ENCODE data around the gene CACNA2D2. TPM values are rescaled to one million over a fixed set of nuclear protein-coding genes. Genes with fewer than 3 reads are reported as not detected.

Gene CACNA2D2
- total RNA-seq, 4 donors from 2014 or later, result 1.1 to 2.0 (median 1.6) TPM

- intact Hi-C loops (cut with DNase I; ENCODE audit: low total_unique reads), result no loop called here
- 58 to 64% methylated on average over 12 of the region's 12 CpGs for WGBS, 2 donors
- no peak overlapping the region for H3K4me3 ChIP-seq (ENCODE audit: low read depth, poor library complexity, severe bottlenecking)
- DNase-seq (ENCODE audit: low spot score in 2 of 2), result no peak
- TF ChIP-seq POLR2A (IDR thresholded peaks at IDR 0.05), result no peak
- TF ChIP-seq, protein P1, sequence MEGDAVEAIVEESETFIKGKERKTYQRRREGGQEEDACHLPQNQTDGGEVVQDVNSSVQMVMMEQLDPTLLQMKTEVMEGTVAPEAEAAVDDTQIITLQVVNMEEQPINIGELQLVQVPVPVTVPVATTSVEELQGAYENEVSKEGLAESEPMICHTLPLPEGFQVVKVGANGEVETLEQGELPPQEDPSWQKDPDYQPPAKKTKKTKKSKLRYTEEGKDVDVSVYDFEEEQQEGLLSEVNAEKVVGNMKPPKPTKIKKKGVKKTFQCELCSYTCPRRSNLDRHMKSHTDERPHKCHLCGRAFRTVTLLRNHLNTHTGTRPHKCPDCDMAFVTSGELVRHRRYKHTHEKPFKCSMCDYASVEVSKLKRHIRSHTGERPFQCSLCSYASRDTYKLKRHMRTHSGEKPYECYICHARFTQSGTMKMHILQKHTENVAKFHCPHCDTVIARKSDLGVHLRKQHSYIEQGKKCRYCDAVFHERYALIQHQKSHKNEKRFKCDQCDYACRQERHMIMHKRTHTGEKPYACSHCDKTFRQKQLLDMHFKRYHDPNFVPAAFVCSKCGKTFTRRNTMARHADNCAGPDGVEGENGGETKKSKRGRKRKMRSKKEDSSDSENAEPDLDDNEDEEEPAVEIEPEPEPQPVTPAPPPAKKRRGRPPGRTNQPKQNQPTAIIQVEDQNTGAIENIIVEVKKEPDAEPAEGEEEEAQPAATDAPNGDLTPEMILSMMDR (IDR thresholded peaks at IDR 0.05), result no peak
Measured at GRCh38 chr3:50373146-50374051, 130.0 kb downstream of the CACNA2D2 start.

DNA sequence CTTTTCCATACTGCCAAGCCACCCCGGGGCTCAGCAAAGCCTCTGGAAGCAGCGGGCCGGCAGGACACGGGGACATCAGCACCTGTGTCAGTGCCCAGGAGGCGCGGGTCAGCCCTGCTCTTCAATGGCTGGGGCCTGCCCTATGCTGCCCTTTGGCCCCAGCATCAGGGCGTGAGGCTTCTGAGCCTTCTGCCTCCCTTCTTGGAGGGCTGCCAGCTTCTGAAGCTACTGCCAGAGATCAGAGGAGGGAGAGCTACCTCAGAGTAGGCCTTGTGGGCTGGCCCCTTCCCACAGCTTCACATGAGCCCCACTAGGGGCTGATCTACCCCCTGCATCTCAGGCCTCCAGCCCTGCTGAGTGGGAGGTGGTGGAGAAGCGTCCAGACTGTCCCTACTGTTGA lies 131.1 kb downstream of the CACNA2D2 start:
- WGBS, 2 donors, result 66 to 74% methylated on average over 8 of the region's 8 CpGs
- intact Hi-C loops (cut with DNase I; ENCODE audit: low total_unique reads), result no loop called here

GRCh38 chr3:50371133-50371685 lies 132.2 kb downstream of the CACNA2D2 start:
- 77 to 93% methylated on average over 3 of the region's 3 CpGs for WGBS, 2 donors
- DNase-seq (ENCODE audit: low spot score in 2 of 2), result no peak
- intact Hi-C loops (cut with DNase I; ENCODE audit: low total_unique reads), result no loop called here

More for the DNA sequence above, 131.1 kb downstream of the CACNA2D2 start:
- no peak for TF ChIP-seq POLR2A (IDR thresholded peaks at IDR 0.05)
- TF ChIP-seq, protein P1 (IDR thresholded peaks at IDR 0.05), result no peak
- no peak overlapping the region for H3K4me3 ChIP-seq (ENCODE audit: low read depth, poor library complexity, severe bottlenecking)
- no peak for DNase-seq (ENCODE audit: low spot score in 2 of 2)

DNA sequence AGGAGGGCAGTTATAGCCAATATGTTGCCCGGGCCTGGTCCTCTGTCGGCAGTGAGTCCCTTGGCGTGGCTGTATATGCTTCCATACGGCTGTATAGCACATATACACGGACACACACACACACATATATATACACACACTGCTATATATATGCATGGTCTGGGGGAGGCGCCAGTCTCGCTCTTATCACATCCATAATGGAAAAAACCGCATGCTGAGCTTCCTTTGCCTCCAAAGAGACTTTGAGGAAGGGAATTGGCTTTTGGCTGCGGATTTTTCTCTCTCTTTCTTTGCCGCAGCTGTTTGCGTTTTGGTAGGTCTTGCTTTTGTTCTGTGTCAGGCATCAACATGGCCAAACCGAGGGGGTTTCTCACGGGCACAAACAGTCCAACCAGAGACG lies 132.8 kb downstream of the CACNA2D2 start:
- no peak overlapping the region for H3K4me3 ChIP-seq (ENCODE audit: low read depth, poor library complexity, severe bottlenecking)
- no peak for DNase-seq (ENCODE audit: low spot score in 2 of 2)
- WGBS, 2 donors, result 43 to 45% methylated on average over 14 of the region's 14 CpGs
- TF ChIP-seq, protein P1 (IDR thresholded peaks at IDR 0.05), result no peak
- no peak for TF ChIP-seq POLR2A (IDR thresholded peaks at IDR 0.05)
- intact Hi-C loops (cut with DNase I; ENCODE audit: low total_unique reads), result no loop called here

More at GRCh38 chr3:50371133-50371685, 132.2 kb downstream of the CACNA2D2 start:
- no peak overlapping the region for H3K4me3 ChIP-seq (ENCODE audit: low read depth, poor library complexity, severe bottlenecking)
- no peak for TF ChIP-seq POLR2A (IDR thresholded peaks at IDR 0.05)
- TF ChIP-seq, protein P1 (IDR thresholded peaks at IDR 0.05), result no peak

GRCh38 chr3:50369012-50369670 lies 134.3 kb downstream of the CACNA2D2 start:
- DNase-seq (ENCODE audit: low spot score in 2 of 2), result no peak
- 55 to 67% methylated on average over 9 of the region's 9 CpGs for WGBS, 2 donors
- TF ChIP-seq, protein P1 (IDR thresholded peaks at IDR 0.05), result no peak
- no peak for TF ChIP-seq POLR2A (IDR thresholded peaks at IDR 0.05)
- H3K4me3 ChIP-seq (ENCODE audit: low read depth, poor library complexity, severe bottlenecking), result no peak overlapping the region
- intact Hi-C loops (cut with DNase I; ENCODE audit: low total_unique reads), result no loop called here

Data from lower leg skin (tissue), 4 donors.